Activated T-cell treated with anti-CD3 and anti-CD28 coated beads, Interleukin-2, amount 50 U/mL, for 4 hours (primary cell): ENCODE results near the gene TSPY3. TPM values are rescaled to one million over a fixed set of nuclear protein-coding genes. Genes with fewer than 3 reads are reported as not detected.
"Not testable (repeated sequence)": the region's sequence is repeated elsewhere in the genome, so short reads cannot be mapped to it uniquely, and the experiment has no call there.

ENCODE experiments used
- ATAC-seq, 2 donors: fragments of 200-7000 bp; cut with Tn5 transposase; one replicate each; pipeline ENCODE4 v1.10.0; 2021
- DNase-seq: peaks from one replicate; pipeline ENCODE4 v3.0.0-alpha.2; 2020
- H3K27me3 Mint-ChIP-seq: one replicate; pipeline ENCODE4 v1.8.0; 2021; ENCODE audit warnings: low read depth, mixed read lengths
- H3K36me3 Mint-ChIP-seq: one replicate; pipeline ENCODE4 v1.8.0; 2022; ENCODE audit warnings: mixed read lengths; ENCODE audit not compliant: insufficient read depth
- H3K4me1 Mint-ChIP-seq: one replicate; pipeline ENCODE4 v1.8.0; 2021; ENCODE audit warnings: low read depth, mixed read lengths
- H3K4me3 Mint-ChIP-seq: one replicate; pipeline ENCODE4 v1.8.0; 2021; ENCODE audit warnings: mild to moderate bottlenecking, moderate library complexity, mixed read lengths
- H3K9me3 Mint-ChIP-seq: one replicate; pipeline ENCODE4 v1.8.0; 2021; ENCODE audit warnings: mixed read lengths
- total RNA-seq, 3 donors: library from RNA; stranded (reverse); gene quantifications; one replicate each; pipeline ENCODE4 v1.2.1, GENCODE V29; 2021

The TSPY3 gene, protein sequence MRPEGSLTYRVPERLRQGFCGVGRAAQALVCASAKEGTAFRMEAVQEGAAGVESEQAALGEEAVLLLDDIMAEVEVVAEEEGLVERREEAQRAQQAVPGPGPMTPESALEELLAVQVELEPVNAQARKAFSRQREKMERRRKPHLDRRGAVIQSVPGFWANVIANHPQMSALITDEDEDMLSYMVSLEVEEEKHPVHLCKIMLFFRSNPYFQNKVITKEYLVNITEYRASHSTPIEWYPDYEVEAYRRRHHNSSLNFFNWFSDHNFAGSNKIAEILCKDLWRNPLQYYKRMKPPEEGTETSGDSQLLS
- total RNA-seq, result not detected

DNA sequence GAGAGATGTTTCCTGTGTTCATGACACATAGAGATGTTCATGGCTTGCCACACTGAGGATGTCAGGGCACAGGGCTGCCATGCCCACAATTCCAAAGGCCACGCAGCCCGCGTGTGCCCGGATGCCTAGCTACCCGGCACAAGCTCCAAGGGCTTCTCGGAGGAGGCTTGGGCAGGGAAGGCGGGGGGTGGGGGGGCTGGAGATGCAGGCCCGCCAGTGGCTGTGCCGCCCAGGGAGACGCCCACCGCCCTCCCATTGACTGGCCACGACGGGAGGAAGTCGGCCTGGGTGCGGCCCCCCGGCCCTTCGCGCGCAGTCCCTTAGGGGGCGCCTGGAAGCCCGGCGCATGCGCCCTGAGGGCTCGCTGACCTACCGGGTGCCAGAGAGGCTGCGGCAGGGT is at the start of gene TSPY3:
TSS of gene TSPY3 (plus strand) at position 301 of the 400 bp plus-strand sequence. CDS start at position 347, 46 bp downstream.
- not testable (repeated sequence) for H3K4me1 Mint-ChIP-seq, H3K27me3 Mint-ChIP-seq, H3K36me3 Mint-ChIP-seq, H3K9me3 Mint-ChIP-seq, H3K4me3 Mint-ChIP-seq, DNase-seq, ATAC-seq

DNA sequence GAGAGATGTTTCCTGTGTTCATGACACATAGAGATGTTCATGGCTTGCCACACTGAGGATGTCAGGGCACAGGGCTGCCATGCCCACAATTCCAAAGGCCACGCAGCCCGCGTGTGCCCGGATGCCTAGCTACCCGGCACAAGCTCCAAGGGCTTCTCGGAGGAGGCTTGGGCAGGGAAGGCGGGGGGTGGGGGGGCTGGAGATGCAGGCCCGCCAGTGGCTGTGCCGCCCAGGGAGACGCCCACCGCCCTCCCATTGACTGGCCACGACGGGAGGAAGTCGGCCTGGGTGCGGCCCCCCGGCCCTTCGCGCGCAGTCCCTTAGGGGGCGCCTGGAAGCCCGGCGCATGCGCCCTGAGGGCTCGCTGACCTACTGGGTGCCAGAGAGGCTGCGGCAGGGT is 40.7 kb upstream of the TSPY3 start, which contains the start of gene TSPY8:
TSS of gene TSPY8 (plus strand) at position 301 of the 400 bp plus-strand sequence. CDS start at position 347, 46 bp downstream.
- not testable (repeated sequence) for H3K27me3 Mint-ChIP-seq, ATAC-seq, H3K9me3 Mint-ChIP-seq, H3K36me3 Mint-ChIP-seq, H3K4me1 Mint-ChIP-seq, DNase-seq, H3K4me3 Mint-ChIP-seq

DNA sequence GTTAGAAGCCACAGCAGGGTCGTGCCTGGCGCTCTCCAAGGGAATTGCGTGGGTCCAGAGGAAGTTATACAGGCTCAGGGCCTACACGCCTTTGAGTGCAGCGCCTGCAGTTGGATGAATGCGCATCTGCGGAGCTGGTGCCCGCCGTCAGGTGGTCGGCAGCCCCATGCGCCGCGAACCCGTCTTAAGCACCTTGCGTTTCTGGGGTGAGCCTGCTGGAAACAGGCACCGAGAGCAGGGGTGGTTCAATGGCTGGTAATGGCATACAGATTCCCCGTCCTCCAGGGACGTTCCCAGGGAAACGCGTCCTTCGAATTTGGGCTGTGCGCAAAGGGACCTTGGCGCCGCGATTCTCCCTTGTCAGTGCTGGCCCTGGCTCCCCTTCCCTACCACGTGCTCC is 1.7 kb upstream of the TSPY3 start:
- not testable (repeated sequence) for DNase-seq

More for the DNA sequence above, 1.7 kb upstream of the TSPY3 start:
- H3K27me3 Mint-ChIP-seq, H3K9me3 Mint-ChIP-seq, H3K4me1 Mint-ChIP-seq, H3K4me3 Mint-ChIP-seq, H3K36me3 Mint-ChIP-seq, ATAC-seq: not testable (repeated sequence)

Other genes with a start within 250 kb of the TSPY3 start
- not detected for gene TSPY4, start 61.0 kb upstream of the TSPY3 start, total RNA-seq
- gene TSPY8, start 40.6 kb upstream of the TSPY3 start, total RNA-seq, result not detected
- not detected for gene TSPY1, start 68.5 kb downstream of the TSPY3 start, total RNA-seq
- not detected for gene TSPY9, start 88.8 kb downstream of the TSPY3 start, total RNA-seq
- not detected for gene TSPY10, start 129.5 kb downstream of the TSPY3 start, total RNA-seq